ENCODE results near the gene SORCS2.

Gene SORCS2

DNA sequence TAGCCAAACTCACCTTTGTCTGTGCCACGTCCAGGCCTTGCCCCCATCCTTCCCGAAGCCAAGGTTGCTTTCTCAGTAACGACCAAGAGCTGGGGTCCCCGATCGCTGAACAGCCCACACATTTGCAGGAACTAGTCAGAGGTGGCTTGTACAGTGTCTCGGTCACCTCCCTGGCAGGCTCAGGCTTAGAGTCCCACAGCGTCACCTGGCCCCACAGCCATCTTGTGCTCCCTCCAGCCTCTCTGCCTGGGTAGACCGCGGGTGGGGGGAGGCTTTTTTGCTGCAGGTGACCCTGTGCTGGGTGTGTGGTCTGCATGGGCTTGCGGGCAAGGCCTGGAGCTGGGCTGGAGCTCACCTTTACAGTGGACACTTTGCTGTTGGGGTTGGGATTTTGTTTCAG, 182.2 kb downstream of the SORCS2 start:
- no peak for DNase-seq (ENCODE audit: low read depth in 2 of 2)

DNA sequence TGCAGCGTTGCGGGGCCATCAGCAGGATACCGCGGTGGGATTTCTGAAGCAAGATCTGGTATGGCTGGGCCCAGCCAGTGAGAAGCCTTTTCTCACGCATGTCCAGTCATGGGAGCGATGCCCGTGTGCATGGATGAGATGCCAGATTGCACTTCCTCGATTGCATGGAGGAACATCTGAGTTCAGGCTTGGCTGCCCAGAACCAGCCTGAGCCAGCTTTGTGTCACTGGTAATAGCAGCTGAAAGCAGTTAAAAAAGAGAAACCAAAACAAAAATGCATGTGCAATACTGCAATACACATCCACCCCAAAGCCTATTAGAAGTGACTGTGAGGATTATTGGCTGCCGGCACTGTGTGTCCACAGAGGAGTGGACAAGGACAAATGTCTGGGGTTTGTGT, 183.1 kb downstream of the SORCS2 start:
- no peak for DNase-seq (ENCODE audit: low read depth in 2 of 2)

DNA sequence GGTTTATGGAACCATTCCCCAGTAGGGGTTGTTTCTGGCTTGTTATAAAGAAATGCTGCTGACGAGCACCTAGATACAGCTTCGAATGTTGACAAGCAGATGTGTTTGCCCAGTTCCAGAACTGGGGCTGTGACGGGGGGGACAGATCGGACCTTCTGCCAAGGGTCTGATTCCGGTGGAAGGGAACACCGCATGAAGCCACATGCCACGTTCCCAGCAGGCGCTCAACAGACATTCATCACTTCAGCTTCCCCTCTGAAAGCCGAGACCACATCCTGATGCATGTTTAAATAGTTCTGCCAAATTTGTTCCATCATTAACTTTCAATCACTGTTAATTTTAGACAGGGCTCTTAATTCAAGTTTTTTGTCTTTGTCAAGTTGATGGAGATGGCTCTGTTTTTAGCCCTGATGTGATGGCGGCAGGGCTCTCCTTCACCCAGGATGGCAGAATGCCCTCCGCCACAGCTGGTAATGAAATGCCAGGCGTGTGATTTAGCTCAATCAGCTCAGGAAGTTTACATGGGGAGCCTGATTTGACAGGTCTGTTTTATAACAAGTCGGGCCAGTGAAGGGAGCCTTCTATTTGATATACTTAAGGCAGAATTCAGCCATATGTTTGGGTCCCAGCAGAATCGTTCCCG, 185.0 kb downstream of the SORCS2 start:
- DNase-seq (ENCODE audit: low read depth in 2 of 2) = no peak

DNA sequence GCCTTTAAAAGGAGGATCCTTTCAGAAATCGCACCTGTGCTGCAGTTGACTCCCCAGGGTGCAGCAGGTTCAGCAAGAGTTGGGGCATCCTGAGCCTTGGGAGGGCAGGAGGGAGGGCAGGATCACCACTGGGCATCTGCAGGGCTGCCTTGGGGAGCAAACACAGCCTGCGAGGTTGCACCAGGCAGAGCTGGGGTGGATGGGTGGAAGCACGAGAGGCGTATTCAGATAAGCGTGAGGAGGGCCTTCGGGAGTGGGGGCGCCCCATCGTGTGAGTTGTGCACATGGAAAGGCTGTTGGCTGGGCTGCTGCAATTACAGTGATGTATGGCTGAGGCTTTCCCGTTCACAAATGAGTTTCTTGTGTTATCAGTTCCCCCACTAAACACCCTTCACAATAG, 186.8 kb downstream of the SORCS2 start:
- no peak for DNase-seq (ENCODE audit: low read depth in 2 of 2)

DNA sequence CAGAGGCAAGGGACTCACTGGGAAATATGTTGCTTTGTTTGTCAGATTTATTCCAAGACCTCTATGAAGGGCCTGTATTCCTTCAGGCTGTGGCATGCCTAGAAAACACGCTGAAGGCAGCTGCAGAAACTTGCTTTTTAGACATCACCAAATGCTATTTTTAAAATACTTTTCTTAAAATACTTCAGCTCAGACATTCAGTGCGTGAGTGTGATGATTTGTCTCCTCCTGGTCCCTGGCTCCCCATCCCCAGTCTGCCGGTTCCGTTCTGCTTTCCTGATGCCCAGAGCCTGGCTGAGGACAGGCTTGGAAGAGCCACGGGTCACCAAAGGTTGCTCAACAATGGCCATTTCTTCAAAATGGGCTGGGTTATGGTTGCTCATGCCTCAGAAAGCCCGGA, 187.4 kb downstream of the SORCS2 start:
- DNase-seq (ENCODE audit: low read depth in 2 of 2) = no peak

DNA sequence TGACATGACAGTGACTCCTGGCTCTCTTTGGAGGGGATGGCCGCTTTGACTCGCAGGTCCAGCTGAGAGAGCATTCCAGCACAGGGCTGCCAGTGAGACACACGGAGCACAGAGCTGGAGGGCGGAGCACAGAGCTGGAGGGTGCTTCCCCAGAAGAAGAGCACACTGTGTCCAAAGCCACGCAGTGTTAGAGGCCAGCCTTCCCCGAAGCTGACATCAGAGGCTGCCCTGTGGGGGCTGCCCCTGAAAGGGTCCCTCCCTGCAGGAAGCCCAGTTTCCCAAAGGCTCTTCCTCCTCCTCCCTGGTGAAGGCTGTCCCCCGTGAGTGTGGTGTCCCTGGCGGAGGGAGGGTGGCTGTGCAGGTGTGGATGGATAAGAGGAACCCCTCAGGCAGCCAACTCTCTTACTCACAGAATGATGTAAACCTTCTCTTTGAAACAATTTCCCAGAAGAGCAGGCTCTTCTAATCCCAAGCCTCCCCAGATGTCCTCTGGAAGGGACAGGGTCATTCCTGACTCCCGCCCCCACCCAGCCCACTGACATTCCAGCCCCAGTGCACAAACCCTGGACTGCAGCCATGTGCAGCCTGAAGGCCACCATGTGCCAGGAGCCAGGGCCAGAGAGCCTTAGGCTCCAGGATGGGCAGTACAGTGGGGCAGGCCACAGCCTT, 189.0 kb downstream of the SORCS2 start:
- no peak for DNase-seq (ENCODE audit: low read depth in 2 of 2)

DNA sequence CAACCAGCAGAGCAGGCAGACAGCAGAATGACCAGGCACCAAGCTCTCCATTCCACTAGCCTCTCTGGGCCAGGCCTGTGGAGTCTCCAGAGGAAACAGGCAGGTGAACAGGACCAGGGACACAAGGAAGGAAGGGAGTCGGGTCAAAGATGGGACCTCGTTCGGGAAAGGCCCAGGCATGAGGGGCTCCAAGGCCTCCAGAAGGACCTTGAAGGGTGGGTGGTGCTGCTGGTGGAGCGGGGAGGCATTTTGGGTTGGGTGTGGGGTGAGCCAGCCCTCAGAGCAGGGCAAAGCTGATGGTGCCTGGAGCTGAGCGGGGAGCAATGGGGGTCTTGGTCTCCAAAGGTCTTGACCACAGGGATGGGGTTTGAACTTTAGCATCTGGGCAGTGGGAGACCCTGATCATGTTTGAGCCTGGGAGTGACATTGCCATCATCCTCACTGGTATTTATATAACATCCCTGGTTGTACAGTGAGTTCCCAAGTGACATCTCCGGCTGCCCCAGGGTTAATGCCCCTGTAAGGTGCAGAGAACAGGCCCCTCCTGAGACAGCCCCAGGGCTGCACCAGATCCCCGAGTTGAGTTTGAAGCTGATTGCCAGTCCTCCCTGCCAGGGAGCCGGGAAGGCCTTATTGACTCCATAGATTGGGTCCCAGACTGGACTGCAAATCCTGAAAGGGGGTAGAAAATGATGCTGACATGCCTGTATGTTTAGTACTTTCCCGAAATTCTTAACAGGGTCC, 189.7 kb downstream of the SORCS2 start:
- DNase-seq (ENCODE audit: low read depth in 2 of 2) = no peak

DNA sequence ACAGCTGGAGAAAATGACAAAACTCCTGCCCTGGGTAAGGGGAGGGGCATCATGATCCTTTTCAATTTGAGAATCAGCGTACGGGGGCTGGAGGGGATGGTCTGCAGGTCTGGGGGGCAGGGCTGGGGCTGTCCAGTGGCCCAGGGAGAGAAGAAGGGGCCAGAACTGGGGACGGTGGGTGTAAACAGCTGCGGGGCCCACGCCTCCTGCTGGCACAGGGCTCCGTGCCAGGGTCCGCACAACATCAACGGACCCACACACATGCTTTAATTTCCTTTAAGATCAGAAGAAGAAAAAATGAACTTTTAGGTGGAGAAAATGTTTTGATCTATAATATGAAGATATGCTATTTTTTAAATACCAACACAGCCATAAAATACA, 190.3 kb downstream of the SORCS2 start:
- no peak for DNase-seq (ENCODE audit: low read depth in 2 of 2)

DNA sequence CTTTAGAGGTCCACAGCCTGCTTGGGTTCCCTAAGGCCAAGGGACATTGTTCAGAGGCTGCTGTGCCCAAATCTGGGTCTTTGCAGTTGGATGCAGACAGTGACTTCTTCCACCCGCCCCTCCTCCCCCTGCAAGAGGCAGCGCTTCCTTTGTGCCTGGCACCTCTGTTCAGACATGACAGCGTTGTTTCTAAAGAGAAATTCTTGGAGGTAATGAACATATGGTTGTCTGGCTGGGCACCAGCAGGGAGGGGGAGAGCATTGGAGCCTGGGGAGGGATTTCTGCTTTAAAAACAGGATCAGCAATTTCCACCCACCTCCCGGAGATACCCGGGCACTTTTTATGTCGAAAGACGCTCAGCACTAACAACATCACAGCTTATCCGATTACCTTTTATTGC, 190.9 kb downstream of the SORCS2 start:
- no peak for DNase-seq (ENCODE audit: low read depth in 2 of 2)

DNA sequence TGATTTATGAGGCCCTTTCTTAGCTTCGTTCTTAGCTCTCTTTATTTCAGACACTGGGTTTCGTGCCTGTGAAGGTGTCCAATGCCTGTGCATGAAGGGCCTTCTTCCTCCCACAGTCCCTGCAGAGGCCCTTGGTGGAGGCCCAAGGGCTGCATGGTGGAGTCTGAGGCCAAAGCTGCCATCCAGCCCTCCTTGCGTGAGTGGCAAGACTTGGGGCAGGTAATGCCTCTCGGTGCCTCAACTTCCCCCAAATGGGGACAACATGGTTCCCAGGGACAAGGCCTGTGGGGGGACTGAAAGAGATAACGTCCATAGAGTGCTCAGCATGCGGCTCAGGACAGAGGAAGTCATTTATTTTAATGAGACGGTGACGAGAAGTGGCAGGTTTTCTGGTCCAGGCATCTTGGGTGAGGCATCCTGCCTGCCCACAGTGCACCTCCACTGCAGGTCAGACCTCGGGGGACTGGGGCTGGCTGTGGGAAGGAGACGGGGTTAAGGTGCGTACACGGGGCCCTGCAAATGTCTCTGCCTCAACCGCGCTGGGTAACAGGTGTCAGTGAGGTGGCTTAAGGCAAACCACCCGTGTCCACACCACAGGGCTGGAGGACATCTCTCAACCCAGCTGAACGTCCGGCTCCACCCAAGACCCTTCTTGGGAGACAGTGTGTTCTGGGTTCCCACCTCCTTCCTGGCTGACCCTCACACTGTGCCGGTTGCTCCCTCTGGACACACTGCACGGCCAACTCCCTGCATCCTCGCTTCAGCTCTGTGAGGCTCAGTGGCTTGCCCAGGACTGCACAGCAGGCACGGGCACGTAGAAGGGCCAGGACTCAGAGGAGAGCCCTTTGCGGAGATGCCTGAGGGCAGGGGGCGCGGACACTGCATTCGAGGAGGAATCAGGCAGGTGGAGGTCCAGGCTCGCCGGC, 191.9 kb downstream of the SORCS2 start:
- DNase-seq (ENCODE audit: low read depth in 2 of 2) = no peak

DNA sequence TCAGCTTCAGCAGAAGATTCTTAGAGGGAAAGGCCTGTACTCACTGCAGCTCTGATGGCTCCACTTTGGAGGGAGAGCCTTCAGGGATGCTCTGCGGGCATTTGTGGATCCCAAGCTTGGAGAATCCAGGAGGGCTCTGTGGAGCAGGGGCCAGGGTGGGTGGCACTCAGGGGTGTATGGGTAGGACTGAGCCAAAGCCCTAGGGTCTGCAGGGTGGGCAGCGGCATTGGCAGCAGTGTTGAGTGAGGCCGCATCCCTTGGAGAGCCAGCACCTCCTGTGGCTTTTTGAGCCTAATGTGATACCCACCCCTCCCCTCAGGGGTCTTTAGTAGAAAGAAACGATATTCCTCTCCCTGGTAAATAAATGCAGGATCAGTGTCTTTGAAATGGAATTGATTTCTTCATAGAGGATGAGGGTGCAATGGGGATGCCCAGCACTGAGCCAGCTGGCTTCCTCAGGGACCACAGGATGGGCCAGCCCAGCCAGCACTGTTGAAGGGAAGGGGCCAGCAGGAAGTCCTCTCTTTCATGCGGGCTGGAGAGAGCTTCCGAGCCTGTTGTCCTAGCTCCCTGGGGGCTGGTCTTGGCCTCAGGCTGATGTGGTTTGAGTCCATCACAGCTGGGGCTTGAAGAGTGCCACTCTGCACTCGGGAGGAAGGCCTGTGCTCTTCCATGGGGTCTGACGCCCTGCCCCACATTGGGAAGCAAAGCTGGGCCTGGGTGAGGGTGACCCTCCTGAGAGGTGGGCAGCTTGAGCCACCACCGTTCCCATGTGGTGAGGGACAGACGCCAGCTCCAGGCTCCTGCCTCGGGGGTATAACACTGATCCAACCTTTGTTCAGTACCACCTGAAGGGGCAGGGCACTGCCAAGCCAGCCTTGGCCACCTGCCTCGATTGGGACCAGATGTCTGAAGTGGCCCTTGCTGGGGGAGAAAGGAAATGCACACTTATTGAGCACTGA, 192.9 kb downstream of the SORCS2 start:
- DNase-seq (ENCODE audit: low read depth in 2 of 2) = no peak

DNA sequence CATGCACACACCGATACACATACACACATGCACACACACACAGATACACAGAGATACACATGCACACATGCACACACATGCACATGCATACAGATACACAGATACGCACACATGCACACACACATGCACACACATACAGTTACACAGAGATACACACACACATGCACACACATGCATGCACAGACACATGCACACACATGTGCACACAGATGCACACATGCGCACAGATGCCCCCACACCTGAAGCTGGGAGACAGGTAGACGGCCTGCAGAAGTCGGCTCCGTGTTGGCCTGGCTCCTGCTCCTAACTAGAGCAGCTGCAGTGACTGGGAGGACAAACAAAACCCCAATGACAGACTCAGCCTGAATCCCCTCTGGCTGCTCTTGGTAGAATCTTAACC, 195.6 kb downstream of the SORCS2 start:
- no peak for DNase-seq (ENCODE audit: low read depth in 2 of 2)

DNA sequence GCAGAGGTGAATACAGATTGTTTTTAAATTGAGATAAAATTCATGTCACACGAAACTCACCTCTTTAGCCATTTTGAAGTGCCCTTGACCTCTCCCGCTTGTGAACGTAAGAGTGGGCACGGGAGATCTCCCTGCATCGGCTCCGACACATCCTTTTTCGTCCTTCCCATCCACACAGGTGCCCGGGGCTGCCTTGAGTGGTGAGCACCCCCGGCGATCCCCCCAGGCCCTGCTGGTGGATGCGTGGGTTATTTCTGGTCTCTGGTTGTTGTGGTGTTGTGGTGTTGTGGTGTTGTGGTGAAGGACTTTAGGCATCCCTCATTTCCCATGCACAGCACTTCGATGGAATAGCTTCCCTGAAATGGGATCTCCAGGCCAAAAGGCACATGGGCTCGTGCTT, 196.3 kb downstream of the SORCS2 start:
- DNase-seq (ENCODE audit: low read depth in 2 of 2) = no peak

DNA sequence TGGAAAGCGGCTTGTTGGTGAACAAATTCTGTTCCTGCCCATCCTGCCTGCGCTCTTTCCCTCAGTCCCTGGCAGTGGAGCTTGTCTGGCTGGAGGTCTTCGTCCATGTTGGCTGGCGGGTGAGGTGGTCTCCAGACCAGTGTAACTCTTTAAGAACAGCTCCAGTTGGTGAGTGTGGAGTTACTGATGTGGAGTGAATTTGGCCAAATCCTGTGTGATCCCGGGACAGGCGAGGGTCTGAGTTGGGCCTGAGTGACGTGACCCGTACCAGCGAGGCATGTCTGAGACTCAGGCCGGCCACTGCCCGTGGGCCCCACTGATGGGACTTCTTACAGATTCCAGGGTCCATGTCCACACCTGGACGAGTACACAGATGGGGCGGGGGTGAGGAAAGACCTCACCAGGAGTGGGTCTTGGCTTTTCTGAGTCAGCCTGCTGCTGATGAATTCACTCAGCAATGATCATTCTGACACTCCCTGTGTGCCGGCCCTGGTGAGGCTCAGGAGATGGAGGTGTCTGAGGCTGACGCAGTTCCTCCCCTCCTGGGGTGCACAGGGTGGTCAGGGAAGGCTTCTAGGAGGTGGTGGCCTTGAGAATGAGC, 196.9 kb downstream of the SORCS2 start:
- DNase-seq (ENCODE audit: low read depth in 2 of 2) = no peak

DNA sequence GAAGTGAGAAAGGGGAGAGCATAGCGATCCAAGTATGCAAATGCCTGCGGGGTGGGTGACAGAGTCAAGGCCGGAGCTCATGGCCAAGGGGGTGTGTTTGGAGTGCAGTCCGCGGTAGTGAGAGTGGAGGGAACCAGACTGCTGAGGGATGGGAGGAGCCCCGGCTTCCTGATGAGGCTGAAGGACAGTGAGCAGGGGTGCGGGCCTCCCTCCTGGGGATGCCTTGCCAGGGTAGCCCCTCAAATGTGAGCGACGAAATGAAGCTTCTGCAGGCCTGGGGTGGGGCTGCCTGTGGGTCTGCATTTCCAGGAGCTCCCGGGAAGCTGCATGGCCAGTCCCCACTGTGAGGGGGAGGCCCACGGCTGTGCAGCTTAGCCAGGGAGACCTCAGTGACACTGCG, 197.4 kb downstream of the SORCS2 start:
- no peak for DNase-seq (ENCODE audit: low read depth in 2 of 2)

DNA sequence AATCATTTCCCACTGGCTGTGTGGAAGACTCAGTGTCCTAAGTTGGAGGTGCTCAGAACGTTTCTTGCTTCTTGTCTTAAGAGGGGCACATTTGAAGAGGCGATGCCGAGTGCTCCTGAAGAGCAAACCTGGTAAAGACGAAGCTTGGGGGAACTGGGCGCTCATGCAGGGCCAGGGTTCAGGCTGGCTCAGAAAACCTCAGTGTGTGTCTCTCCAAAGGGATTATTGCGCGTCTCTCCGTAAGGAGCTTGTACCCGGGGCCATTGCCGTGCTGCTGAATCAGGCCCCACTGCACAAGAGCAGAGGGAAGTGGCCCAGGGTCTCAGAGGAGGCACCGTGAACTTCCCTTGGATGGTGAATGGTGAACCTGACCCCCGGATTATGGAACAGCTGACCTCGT, 198.0 kb downstream of the SORCS2 start:
- DNase-seq (ENCODE audit: low read depth in 2 of 2) = no peak

DNA sequence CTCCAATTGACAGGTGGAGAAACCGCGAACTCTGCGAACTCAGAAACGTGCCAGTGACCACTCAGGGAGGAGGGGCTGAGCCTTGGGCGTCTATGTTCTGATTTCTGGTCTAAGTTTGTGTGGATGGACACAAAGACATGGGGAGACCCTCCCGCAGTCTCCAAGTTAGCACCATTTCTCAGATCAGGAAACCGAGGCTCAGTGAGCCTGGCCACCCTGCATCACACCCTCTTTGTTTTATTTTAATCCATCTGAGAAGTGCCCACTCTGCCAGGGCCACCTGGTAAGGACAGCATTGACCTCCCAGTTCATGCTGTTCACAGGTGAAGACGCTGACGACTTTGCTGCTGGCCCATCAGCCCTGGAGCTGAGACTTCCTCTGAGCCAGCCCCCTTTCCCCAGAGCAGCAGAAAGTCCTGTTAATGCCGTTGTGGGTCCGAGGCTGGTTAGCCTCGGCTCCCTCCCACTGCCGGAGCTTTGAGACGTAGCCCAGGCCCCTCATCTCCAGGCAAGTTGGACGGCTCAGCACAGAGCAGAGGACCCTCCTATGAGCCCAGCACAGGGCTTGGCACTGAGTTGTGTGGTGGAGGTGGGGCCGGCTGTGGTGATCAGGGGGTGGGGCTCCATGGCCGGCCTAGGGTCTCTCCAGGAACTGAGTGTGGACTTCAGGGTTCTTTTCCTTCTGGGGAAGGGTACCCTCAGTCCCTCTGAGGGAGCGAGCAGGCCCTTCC, 198.7 kb downstream of the SORCS2 start:
- DNase-seq (ENCODE audit: low read depth in 2 of 2) = no peak

DNA sequence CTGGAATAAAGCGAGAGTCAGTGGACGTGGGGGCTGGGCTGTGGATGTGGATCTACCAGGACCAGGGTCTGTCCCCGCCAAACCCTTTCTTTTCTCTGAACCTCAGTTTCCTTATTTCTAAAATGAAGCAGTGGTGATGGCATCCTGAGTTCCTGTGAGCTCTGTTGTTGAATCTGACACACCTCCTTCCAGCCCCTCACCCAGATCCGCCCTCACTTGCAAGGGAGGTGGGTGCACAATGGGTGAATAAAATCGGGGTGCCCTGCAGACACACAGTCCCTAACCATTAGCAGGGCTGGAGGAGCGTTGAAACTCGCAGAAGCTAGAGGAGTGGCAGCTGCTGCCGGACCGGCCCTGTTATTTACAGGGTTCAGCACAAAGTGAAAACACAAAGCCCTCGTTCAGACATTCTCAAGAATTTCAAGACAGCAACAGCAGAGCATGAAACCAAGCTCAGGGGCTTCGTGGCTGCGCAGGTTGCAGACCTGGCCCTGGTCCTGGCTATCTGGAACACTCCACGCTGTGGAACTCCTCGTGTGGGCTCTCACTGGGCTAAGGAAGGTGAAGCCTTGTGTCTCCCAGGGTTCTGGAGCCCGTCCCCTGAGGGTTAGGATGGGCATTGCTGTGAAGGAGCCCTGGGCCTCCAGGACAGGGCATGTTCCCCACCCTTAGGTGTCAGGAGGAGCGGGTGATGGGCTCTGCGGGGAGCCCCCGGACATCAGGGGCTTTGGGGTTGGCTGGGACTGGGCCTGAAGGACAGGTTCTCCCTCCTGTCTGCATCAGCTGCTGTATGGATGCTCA, 199.5 kb downstream of the SORCS2 start:
- no peak for DNase-seq (ENCODE audit: low read depth in 2 of 2)
